Measurements from ENCODE around the gene RNF31.

RNF31 gene

GRCh38 chr14:24137529-24138395, 9.5 kb upstream of the RNF31 start:
- DNase-seq (ENCODE audit: low spot score), result no peak

- DNase-seq (ENCODE audit: low spot score), result no peak
Observed at GRCh38 chr14:24138396-24139271, 8.7 kb upstream of the RNF31 start.

- no peak for DNase-seq (ENCODE audit: low spot score)
Observed at GRCh38 chr14:24139272-24139934, 7.9 kb upstream of the RNF31 start.

- peak; percentile 99 for DNase-seq (ENCODE audit: low spot score)
Observed at GRCh38 chr14:24141097-24141880, 6.0 kb upstream of the RNF31 start, which contains the start of gene EMC9. EMC9 (minus strand) TSS chr14:24141591; CDS start chr14:24141304, 287 bp downstream.

GRCh38 chr14:24143511-24143910, 3.8 kb upstream of the RNF31 start:
- DNase-seq (ENCODE audit: low spot score), result no peak

GRCh38 chr14:24144451-24144850, 2.8 kb upstream of the RNF31 start:
- no peak for DNase-seq (ENCODE audit: low spot score)

GRCh38 chr14:24145219-24145618, 2.1 kb upstream of the RNF31 start:
- no peak for DNase-seq (ENCODE audit: low spot score)

- DNase-seq (ENCODE audit: low spot score), result no peak
Observed at GRCh38 chr14:24145690-24146452, 1.4 kb upstream of the RNF31 start.

- DNase-seq (ENCODE audit: low spot score), result peak; percentile 97
Observed at GRCh38 chr14:24146453-24146977, 783 bp upstream of the RNF31 start, which contains the start of gene PSME2. PSME2 (minus strand) TSS chr14:24146610; CDS start chr14:24146581, 29 bp downstream.

GRCh38 chr14:24147761-24148428, 597 bp downstream of the RNF31 start:
- DNase-seq (ENCODE audit: low spot score), result no peak

GRCh38 chr14:24149302-24149969, 2.1 kb downstream of the RNF31 start:
- no peak for DNase-seq (ENCODE audit: low spot score)

GRCh38 chr14:24150061-24150460, 2.8 kb downstream of the RNF31 start:
- DNase-seq (ENCODE audit: low spot score), result no peak

GRCh38 chr14:24150567-24150966, 3.3 kb downstream of the RNF31 start:
- DNase-seq (ENCODE audit: low spot score), result no peak

- DNase-seq (ENCODE audit: low spot score), result no peak
Observed at GRCh38 chr14:24150993-24151392, 3.7 kb downstream of the RNF31 start.

GRCh38 chr14:24151404-24152080, 4.2 kb downstream of the RNF31 start:
- DNase-seq (ENCODE audit: low spot score), result no peak

- DNase-seq (ENCODE audit: low spot score), result no peak
Observed at GRCh38 chr14:24155100-24155499, 7.8 kb downstream of the RNF31 start.

- no peak for DNase-seq (ENCODE audit: low spot score)
Observed at GRCh38 chr14:24156840-24157239, 9.5 kb downstream of the RNF31 start.

- DNase-seq (ENCODE audit: low spot score), result no peak
Observed at GRCh38 chr14:24157331-24157730, 10.0 kb downstream of the RNF31 start.
